Measurements from ENCODE around the gene PCED1A.
"Not testable (repeated sequence)": the region's sequence is repeated elsewhere in the genome, so short reads cannot be mapped to it uniquely, and the experiment has no call there.

Gene PCED1A

DNA sequence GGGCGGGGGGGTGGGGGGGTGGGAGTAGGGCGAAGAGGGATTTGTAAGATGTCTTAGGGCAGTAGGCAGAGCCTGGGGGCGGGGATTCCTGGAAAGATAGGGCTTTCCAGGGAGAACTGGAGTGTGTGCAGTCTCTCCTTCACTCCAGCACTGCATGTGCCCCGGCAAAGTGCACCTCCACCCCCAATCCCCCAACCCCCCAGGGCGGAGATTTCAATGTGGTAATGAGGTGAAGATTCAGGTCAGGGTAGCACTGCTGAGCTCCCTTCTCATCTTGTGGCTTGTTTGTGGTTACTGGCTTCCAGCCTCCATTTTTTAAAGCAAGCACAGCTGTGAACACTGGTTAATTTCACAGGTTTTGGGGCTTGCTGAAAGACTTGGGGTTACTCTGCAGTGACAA is 18.4 kb downstream of the PCED1A start:
- no peak for DNase-seq

DNA sequence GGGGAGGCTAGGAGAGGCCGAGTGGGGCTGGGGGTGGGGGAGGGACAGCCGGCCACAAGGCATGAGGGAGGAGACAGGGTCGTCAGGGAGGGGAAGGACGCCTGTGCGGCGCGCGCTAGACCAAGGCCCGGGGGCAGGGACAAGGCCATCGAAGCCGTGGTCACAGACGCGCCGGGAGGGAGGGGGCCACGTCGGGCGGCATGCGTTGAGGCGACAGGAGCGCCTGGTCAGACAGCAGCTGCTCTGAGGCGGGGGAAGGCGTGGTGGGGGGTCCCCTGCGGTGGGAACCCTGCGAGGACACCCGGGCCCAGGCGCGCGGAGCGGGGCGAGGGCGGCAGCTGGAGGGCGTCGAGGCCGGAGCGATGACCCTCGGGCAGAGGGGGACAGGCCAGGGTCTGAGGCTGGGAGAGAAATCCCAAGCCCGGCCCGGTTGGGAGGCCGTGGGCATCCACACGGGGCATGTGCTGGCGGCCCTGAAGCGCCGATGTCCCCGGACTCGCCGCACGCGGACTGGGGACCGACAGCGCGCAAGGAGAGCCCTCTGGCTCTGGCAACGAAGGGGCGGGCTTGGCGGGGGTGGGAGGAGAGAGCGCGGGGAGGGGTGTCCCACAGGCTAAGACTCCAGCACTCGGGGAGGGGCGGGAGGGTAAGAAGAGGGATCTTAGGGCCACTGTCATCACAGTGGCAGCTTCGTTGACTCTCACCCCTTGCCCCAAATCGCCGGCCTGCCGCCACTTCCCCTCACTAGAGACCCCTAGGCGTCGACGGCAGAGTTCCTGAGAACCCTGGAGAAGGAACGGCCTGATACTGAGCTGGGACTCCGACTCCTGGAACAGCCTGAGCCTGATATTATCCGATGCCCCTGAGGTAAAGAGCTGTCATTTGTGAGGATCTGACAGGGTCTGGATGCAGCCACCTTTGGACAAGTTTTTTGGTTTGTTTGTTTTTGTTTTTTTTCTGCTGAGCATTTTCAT is 19.3 kb downstream of the PCED1A start:
- no peak for DNase-seq

DNA sequence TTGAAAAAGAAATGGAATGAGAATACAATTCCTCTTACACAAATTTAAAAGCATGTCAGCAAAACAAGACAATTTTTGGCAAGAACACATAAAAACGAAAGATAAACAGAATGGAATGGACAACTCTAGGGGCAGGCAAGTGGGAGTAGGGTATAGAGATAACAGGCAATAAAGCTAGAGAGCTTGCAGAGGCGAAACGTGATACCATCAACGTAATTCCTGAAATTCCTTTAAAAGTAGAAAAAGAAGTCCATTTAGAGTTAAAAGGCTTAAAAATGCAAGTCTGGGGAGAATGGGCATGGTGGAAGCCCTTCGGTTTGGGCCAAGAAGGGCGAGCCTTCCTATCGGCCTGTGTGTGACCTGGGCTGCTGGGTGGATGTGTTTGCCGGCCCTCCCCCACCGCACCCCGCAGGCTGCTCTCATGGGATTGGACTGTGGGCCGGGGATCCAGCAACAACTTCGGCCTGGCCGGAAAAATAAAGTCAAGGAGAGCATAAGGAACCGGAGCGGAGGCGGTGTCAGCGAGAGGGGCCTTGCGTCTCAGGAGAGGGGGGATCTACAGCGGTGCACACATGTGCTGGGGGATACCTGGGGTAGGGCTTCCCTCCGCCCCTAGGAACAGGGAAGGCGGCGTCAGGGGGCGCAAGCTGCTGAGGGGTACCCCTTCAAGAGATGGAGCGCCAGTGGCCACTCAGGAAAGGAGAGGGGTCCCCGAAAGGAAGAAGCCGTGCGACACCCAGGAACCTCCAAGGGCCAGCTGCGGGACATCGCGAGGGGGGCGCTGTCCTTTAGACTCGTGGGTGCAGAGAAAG is 20.2 kb downstream of the PCED1A start:
- DNase-seq: no peak

DNA sequence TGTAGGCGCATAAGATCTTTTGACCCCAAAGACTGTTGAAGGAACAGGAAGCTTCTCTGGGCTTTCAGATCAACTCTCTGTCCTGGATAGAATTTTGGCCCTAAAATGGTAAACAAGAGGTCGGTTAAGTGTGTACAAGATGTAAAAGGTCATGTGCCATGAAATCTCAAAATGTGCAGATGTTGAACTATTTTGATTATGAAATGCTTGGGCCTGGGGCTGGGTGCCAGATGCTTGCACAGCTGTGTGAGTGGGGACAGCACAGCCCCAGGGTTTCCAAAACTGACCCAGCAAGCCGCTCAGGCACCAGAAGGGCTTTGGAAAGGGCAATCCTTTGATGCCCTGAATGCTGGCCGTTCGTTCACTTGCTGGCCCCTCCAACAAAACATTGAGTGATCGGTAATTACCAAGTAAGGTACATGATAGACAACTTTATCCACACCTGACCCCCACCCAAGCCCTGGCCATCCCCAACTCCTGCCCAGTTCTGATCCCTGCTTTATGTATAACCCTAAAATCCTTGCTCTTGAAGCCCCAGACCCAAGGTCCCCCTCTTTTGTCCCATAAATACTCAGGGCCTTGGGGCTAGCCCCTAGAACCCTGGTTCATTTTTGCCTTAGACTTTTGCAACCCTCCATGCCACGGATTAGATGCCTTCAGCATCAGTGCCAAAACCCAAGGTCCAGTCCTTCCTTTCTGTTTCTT is 22.4 kb downstream of the PCED1A start:
- no peak for DNase-seq

DNA sequence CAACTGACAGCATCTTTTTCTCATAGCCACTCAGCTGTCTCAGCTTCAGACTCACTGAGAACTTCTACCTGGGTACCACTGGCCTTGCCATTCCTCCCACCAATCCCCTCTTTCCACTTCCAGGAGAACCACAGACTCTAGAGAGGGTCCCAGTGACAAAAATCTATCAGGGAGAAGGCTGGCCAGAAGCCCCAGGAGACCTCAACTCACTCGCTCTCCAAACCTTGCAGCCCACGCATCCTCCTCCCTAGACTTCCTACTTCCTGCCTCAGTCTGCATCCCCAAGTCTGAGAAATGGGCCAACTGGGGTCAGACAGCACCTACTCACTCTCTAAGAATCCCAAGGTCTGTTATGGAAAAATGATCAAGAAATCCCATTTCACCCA is 23.1 kb downstream of the PCED1A start:
- no peak for DNase-seq

DNA sequence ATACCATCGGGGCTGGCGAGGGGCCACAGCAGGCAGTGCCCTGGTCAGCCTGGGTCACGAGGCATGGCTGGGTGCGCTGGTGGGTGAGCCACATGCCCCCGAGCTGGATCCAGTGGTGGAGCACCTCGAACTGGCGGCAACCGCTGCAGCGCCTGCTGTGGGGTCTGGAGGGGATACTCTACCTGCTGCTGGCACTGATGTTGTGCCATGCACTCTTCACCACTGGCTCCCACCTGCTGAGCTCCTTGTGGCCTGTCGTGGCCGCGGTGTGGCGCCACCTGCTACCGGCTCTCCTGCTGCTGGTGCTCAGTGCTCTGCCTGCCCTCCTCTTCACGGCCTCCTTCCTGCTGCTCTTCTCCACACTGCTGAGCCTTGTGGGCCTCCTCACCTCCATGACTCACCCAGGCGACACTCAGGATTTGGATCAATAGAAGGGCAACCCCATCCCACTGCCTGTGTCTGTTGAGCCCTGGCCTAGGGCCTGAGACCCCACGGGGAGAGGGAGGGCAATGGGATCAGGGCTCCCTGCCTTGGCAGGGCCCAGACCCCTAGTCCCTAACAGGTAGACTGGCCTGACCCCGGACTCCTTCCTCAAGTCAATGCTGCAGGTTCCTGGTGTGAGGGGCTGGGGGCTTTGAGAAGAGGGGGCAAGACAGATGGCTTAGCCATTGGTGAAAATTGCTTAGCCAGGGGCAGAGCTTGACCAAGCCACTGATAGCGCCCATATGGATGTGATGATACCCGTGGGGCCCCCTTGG is 23.7 kb downstream of the PCED1A start:
- DNase-seq: no peak

DNA sequence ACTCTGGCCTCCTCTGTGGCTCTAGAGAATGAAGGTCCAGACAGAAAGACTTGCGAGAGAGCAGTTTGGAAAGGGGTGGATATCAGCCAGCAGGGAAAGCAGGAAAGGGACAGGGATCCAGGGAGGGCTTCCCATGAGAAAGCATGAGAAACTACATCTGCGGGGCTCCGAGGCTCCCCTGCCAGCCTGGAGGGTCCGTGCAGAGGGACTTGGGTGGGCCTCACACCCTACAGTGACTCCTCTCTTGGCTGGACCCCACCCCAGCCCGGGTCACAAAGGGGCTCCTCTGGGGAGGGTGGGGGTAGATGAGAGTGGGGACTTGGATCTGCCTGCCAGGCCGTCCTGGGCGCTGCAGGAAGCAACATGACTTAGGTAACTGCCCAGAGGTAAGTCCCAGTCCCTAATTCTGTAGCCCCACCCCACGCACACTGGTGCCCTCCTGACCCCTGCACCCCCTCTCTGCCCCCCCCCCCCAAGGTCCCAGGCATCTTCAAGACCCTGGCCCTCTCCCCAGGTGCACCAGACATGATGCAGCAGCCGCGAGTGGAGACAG is 24.3 kb downstream of the PCED1A start, which contains the start of gene TMEM239:
TSS of gene TMEM239 (plus strand) at position 335 of the 553 bp plus-strand sequence. CDS start at position 526, 191 bp downstream.
- no peak for DNase-seq

DNA sequence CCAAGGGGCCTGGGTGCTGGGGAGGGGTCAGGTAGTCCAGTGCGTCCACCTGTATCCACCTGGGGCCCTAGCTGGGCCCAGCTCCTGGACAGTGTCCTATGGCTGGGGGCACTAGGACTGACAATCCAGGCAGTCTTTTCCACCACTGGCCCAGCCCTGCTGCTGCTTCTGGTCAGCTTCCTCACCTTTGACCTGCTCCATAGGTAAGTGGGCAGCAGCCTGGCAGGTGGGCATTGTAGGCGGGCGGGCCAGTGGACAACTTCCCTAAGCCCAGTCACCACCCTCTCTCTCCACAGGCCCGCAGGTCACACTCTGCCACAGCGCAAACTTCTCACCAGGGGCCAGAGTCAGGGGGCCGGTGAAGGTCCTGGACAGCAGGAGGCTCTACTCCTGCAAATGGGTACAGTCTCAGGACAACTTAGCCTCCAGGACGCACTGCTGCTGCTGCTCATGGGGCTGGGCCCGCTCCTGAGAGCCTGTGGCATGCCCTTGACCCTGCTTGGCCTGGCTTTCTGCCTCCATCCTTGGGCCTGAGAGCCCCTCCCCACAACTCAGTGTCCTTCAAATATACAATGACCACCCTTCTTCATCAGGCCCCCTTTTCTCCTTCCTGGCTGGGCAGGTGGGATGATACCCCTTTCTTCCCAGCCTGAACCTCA is 25.1 kb downstream of the PCED1A start:
- no peak for DNase-seq

DNA sequence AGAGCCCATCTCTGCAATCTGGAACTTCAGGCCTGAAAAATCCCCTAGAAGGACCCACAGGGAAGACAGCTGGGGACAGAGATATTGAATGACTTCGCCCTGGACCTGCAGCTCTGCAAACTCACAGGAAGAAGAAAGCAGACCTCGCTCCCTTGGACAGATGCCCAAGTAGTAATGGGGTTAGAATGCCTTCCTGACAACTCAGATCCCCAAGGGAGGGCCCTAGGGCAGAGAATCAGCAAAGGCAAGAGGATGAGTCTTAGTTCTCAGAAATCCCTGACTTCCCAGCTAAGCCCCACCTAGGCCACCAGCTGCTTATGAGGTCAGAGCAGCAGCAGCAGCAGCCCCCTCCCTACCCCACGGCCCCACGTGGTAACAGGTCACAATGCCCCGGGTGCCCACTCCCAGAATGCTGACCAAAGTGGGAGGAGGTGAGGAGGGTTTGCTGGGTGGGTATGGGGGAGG is 25.8 kb downstream of the PCED1A start, which contains the start of gene C20orf141:
TSS of gene C20orf141 (plus strand) at position 401 of the 465 bp plus-strand sequence. CDS start 198 bp downstream, outside the sequence.
- no peak for DNase-seq

DNA sequence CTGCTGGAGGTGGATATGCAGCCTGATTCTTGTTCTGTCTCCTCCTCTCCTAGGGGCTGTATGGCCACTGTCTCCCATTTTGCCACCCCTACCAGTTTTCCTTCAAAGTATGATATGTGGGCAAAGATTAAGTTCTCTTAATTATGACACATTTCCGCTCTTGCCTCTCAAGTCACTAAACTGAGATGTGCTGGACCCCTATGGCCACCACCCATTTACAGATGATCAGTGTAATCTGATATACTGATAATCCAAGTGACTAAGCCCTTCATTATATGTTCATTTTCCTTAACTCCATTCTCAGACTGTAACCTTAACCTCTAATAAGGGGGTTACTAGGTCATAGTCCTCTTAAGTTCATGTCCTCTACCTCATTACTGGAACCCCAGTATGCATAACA is 26.4 kb downstream of the PCED1A start:
- no peak for DNase-seq

DNA sequence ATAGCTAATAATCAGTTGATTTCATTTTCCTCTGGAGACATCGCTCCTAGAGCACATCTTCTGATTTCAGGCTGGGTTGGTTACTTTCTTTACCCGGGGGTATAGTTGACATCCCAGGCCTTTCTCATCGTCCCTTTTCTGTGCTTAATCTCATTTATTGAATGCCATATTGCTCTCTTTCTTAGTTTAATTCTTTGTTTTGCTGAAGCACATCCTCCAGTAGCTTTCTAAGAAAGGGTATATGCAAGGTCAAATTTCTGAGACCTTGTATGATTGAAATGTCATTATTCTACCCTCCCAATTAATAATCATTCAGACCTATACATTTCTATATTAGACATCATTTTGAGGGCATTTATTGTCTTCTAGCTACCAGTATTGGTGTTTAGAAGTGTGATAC is 28.3 kb downstream of the PCED1A start:
- no peak for DNase-seq

DNA sequence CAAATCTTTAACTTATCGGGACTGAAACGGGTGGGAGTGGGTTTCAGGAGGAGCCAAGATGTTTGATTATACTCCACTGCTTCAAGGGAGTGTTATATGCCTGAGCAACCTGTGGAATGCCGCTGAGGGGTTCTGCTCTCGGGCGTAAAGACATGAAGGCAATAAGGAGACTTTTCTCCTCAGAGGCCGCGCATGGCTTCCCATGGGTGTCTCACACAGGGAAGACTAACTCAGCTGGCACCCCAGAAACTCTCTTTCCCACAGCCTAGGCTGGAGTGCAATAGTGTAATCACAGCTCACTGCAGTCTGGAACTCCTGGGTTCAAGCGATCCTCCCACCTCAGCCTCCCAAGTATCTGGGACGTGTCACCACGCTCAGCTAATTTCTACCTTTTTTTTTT is 30.8 kb downstream of the PCED1A start:
- DNase-seq: no peak

DNA sequence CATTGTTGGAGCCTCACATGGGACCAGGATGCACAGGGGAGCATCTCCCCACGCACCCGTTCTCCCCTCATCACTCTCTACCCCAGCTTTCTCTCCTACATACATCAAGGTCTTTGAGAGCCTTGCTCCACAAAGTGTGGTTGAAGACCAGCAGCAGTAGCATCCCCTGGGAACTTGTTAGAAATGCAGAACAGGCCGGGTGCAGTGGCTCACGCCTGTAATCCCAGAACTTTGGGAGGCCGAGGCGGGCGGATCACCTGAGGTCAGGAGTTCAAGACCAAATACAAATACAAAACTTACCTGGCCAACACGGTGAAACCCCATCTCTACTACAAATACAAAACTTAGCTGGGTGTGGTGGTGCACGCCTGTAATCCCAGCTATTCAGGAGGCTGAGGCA is 32.5 kb downstream of the PCED1A start:
- not testable (repeated sequence) for DNase-seq

DNA sequence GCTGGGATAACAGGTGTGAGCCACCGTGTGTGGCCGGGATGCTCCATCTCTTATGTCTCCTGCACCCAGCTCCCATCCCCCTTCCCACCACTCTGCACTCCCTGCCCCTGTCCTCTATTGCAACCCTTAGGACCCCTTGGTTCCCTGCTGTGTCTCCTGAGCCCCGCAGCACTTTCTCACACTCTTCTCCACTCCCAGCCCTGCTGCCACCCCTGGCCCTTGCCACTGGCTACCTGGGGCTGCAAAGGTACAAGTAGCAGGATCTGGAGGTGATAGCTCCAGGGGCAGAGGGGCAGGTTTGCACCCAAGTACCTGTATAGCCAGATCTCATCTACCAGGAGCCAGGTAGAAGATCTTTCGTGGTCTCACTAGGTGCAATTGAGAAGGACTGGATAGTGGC is 33.4 kb downstream of the PCED1A start:
- no peak for DNase-seq

DNA sequence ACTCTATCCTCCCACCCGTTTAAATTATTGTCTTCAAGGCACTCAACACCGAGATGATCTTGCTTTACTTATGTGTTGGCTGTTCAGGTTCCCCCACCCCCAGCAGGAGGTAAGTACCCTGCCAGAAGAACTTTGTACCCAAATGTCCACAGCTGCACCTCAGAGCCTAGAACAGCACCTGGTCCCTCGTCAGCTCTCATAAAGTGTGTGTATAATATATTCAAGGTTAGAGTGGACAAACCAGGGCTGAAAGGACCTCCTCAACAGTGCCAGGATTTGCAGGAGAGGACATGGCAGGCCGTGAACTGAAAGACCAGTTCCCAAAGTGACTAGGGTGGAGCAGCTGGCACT is 34.1 kb downstream of the PCED1A start:
- no peak for DNase-seq

DNA sequence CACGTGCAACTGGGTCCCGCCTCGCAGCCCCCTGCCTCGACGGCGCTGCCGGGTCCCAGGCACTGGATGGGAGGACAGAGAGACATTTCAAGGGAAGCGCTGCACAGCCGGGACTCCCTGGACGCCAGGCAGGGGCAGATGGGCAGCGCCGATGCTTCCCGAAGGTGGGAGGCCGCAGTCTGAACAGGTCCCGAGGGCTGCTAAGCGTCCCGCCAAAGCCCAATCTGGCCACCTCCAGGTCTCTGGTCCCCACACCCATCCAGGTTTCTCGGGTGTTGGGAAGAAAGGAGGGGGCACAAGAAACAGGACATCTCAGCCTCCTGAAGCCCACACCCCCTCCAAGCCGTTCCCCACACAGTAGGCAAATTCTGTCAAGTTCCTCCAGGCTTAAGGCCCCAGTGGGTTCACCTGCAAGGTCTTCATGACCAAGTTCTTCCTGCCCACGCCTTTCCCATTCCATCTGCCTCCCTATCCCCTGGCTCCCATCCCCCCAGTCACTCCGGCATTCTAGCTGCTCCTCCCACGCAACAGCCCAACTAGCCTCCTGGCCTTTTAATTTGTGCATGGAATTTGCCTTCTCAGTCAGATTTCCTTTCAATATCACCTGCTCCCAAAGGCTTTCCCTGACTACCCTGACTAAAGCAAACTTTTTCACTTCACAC is 34.6 kb downstream of the PCED1A start:
- no peak for DNase-seq

DNA sequence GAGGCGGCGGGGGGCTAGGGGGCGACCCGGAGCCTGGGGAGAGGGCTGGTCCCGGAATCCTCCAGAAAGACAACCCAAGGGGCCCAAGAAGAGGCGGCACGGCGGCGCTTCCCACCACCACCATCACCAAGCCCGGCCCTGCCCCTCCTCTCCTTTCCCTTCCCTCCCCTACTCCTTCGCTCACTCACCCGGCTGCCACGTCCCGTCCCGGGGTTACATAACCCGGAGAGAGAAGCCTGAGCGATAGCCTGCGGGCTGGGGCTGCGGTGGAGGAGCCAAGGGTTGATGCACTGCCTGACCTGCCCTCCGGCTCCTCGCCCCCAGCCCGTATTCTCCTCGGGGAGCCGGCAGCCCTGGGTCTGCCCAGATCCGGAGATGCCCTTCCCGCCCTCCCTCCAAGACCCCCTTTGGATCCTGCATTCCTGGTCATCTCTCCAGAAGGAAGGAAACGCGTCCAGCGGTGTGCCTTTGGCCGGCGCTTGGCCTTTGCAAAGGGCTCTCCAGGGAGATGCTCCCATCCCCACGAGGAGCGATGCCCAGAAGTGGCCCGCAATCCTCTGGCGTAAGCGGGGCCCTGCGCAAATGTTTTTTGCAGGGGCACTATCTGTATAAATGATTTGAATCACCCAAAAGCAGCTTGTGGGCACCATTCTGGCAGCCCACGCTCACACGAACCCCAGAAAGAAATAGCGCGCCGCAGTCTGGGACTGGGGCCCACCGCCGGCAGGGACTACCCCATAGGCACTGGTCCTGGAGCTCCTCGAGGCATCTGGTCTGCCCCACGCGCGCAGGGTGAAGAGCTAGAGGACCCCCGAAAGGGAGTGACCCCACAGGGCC is 35.4 kb downstream of the PCED1A start:
- no peak for DNase-seq

DNA sequence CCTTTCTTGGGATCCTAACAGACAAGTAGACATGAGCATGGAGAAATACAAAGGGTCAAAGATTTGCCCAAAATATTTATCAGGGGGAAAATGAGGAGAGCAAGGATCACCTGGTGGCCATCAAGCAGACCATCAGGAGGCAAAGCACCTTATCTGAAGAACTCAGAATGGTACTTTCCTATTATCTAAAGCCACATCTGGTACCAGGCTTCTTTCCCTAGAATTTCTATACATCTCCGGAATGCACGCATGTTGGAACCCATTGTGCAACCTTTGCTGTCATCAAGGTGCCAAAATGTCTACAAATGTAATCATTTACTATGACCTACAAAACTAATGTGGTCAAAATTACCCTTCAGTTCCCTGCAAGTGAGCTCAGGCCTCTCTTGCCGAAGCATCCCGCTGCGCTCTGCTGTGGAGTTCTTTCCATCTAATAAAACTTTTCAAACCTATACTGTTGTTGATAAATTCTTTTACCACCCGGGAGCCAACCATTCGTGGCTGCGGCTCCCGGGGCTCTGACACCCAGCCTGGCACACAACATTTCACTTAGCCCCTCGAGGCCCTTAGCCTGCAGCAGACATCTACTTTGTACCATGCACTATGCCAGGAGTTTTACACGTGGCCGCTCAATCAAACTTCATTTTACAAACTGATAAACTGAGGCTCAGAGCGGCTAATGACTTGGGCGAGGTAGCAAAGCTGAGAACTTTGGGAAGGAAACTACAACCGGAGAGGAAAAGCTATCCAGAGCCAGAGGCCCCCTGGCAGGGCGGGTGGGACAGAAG is 36.2 kb downstream of the PCED1A start:
- DNase-seq: no peak

DNA sequence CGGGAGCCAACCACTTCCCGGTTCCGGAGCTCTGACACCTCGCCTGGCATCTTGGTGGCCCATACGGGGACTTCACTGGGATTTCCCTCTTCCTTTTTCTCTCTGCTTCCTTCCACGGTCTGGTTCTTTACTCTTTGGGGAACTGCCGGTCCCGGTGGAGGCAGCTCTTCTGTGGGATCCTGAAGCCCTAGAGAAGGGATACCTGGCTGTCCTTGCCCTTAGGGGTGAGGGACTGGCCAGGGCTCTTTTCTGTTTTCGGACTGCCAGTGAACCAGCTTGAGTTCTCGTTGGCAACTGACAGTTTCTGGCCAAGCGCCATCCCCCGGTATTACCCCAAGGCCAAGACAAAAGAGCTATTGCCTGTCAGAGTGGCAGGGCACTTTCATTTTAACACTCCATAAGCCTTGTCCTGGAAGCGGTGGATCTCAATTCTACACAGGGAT is 39.1 kb downstream of the PCED1A start:
- no peak for DNase-seq

All from NCI-H1092 treated with DMSO at 0.1 percent for 48 hours (cell line).